Measurements from ENCODE around the gene AANAT.

Gene AANAT

GRCh38 chr17:76479515-76480060 lies 12.2 kb downstream of the AANAT start:
- no peak for DNase-seq (ENCODE audit: low read depth)
- H3K4me3 ChIP-seq (ENCODE audit: low read depth, low read length), result no peak overlapping the region
- no peak for TF ChIP-seq CTCF (conservative IDR thresholded peaks at IDR 0.05; ENCODE audit: low read depth, low read length)

- no peak overlapping the region for H3K4me3 ChIP-seq (ENCODE audit: low read depth, low read length)
- no peak for TF ChIP-seq CTCF (conservative IDR thresholded peaks at IDR 0.05; ENCODE audit: low read depth, low read length)
- peak; percentile 39 for DNase-seq (ENCODE audit: low read depth)
Observed at GRCh38 chr17:76480632-76481031, 13.2 kb downstream of the AANAT start.

- DNase-seq (ENCODE audit: low read depth), result peak; percentile 15
- no peak overlapping the region for H3K4me3 ChIP-seq (ENCODE audit: low read depth, low read length)
Observed at GRCh38 chr17:76481071-76481655, 13.8 kb downstream of the AANAT start.

GRCh38 chr17:76484228-76484725 lies 16.9 kb downstream of the AANAT start:
- H3K4me3 ChIP-seq (ENCODE audit: low read depth, low read length), result no peak overlapping the region
- DNase-seq (ENCODE audit: low read depth), result no peak
- no peak for TF ChIP-seq CTCF (conservative IDR thresholded peaks at IDR 0.05; ENCODE audit: low read depth, low read length)

More at GRCh38 chr17:76481071-76481655, 13.8 kb downstream of the AANAT start:
- TF ChIP-seq CTCF (conservative IDR thresholded peaks at IDR 0.05; ENCODE audit: low read depth, low read length), result no peak

GRCh38 chr17:76485569-76485968 lies 18.2 kb downstream of the AANAT start:
- no peak for TF ChIP-seq CTCF (conservative IDR thresholded peaks at IDR 0.05; ENCODE audit: low read depth, low read length)
- no peak overlapping the region for H3K4me3 ChIP-seq (ENCODE audit: low read depth, low read length)
- DNase-seq (ENCODE audit: low read depth), result peak; percentile 48

GRCh38 chr17:76487451-76488192 lies 20.2 kb downstream of the AANAT start:
- no peak for DNase-seq (ENCODE audit: low read depth)
- no peak overlapping the region for H3K4me3 ChIP-seq (ENCODE audit: low read depth, low read length)
- no peak for TF ChIP-seq CTCF (conservative IDR thresholded peaks at IDR 0.05; ENCODE audit: low read depth, low read length)

Data from choroid plexus epithelial cell (primary cell).